ENCODE data around the gene PSMD13. TPM values are rescaled to one million over a fixed set of nuclear protein-coding genes. Genes with fewer than 3 reads are reported as not detected.

PSMD13 gene
- total RNA-seq, 1 experiment from 2014 or later: 179 TPM

DNA sequence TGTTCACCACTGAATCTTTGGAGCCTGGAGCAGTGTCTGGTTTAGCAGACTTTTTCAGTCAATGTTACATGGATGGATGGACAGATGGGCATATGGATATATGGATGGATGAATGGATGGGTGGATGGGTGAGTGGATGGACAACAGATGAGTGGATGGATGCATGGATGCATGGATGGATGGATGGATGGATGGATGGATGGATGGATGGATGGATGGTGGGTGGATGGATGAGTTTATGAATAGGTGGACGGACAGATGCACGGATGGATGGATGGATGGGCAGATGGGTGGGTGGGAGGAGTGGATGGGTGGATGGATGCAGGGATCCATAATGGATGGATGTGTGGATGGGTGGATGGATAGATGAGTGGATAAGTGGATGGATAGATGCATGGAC lies 19.0 kb downstream of the PSMD13 start:
- no peak overlapping the region for H3K9ac ChIP-seq (ENCODE audit: low read length)
- no peak for TF ChIP-seq POLR2AphosphoS5 (IDR thresholded peaks at IDR 0.05; ENCODE audit: low read depth, low read length)
- no peak for TF ChIP-seq JUND (IDR thresholded peaks at IDR 0.05)
- TF ChIP-seq, protein P1, sequence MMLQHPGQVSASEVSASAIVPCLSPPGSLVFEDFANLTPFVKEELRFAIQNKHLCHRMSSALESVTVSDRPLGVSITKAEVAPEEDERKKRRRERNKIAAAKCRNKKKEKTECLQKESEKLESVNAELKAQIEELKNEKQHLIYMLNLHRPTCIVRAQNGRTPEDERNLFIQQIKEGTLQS (IDR thresholded peaks at IDR 0.05): no peak
- TF ChIP-seq CBX3 (IDR thresholded peaks at IDR 0.05; ENCODE audit: low read depth): no peak
- no peak for TF ChIP-seq RAD21 (IDR thresholded peaks at IDR 0.05; ENCODE audit: low read depth)
- no peak for TF ChIP-seq SIN3A (IDR thresholded peaks at IDR 0.05; ENCODE audit: low read depth)
- no peak for ATAC-seq
- BruUV-seq (replicated peaks): no TSS peak
- H3K9me2 ChIP-seq (ENCODE audit: insufficient read depth): no peaks in the 10 kb centered on the region
- H3K27ac ChIP-seq (ENCODE audit: low read depth, low read length): no peak overlapping the region
- ChIA-PET POLR2A (no interaction called here), RAD21 (ENCODE audit: low non-redundant PET in 1 of 2, low total read pairs in 2 of 2, uncharacterized antibody in 2 of 2, unreplicated experiment in 2 of 2) (no interaction called here), CTCF (no interaction called here)
- no peaks in the 10 kb centered on the region for H3K4me1 ChIP-seq (ENCODE audit: control insufficient read depth in 1 of 2, insufficient read depth in 2 of 2, low read length in 2 of 2)
- H3K4me3 ChIP-seq (replicated peaks in 1 of 2; ENCODE audit: low read depth in 1 of 2, low read length in 2 of 2): no peak overlapping the region
- no peak for DNase-seq (ENCODE audit: low read depth, low spot score)
- H3K36me3 ChIP-seq (ENCODE audit: control insufficient read depth in 1 of 2, insufficient read depth in 2 of 2, low read length in 2 of 2): peaks cover 22 to 27% of the 10 kb centered on the region in 2 experiments; a peak in 3 of 4 replicates
- H3K4me2 ChIP-seq (ENCODE audit: low read length): no peak overlapping the region
- no peak overlapping the region for H2AFZ ChIP-seq (ENCODE audit: low read depth, low read length, poor library complexity, severe bottlenecking)
- intact Hi-C loops (cut with micrococcal nuclease): no loop called here
- H3K79me2 ChIP-seq (ENCODE audit: insufficient read depth, low read length): no peaks in the 10 kb centered on the region
- H3K27me3 ChIP-seq (ENCODE audit: insufficient read depth, low read length): no peaks in the 10 kb centered on the region
- H4K20me1 ChIP-seq (ENCODE audit: insufficient read depth): no peaks in the 10 kb centered on the region
- no peaks in the 10 kb centered on the region for H3K9me3 ChIP-seq (ENCODE audit: control insufficient read depth in 1 of 2, insufficient read depth in 1 of 2, low read depth in 1 of 2, low read length in 2 of 2)

DNA sequence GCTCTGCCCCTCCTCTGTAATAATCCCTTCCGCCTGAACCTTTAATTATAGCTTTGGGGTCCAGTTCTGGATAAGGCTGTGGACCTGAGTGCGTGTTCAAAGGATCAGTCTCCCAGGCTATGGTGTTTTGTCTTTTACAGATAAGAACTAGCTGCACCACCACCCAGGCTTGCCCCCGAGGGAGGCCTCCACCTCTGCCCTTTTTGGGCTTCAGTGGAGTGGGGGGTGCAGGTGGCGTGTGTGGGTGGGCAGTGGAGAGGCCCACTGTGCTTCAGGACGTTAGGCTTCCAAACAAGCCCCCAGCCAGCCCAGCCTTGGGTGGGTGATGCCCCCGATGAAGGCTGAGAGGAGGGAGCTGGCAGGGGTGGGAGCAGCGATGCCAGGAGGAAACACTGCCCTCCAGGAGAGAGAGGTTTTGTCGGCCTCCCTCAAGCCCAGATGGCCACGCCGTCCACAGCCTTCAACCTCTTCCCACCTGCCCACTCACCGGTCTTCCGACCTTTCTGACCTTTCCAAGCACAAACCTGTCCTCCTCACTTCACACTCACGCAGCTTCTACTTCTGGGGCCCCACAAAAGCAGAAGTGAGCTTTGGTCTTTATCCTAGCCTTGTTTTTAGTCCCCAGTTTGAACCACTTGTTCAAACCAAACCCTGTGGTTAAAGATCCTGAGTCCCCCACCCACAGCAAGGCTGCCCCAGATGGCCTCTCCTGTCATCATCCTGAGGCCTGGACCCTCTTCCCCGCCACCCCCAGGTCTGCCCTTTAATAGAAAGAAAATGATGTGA lies 20.4 kb downstream of the PSMD13 start:
- H3K27me3 ChIP-seq (ENCODE audit: insufficient read depth, low read length): no peaks in the 10 kb centered on the region
- no peaks in the 10 kb centered on the region for H3K4me1 ChIP-seq (ENCODE audit: control insufficient read depth in 1 of 2, insufficient read depth in 2 of 2, low read length in 2 of 2)
- TF ChIP-seq SRF (IDR thresholded peaks at IDR 0.05; ENCODE audit: low read depth) (no peak), EZH2 (IDR thresholded peaks at IDR 0.05) (no peak), POLR2A (IDR thresholded peaks at IDR 0.05; ENCODE audit: borderline replicate concordance, extremely low read depth, insufficient read depth, insufficient read length) (no peak), SP1 (IDR thresholded peaks at IDR 0.05; ENCODE audit: low read depth) (no peak), POLR2AphosphoS5 (IDR thresholded peaks at IDR 0.05; ENCODE audit: low read depth, low read length) (no peak), CEBPB (IDR thresholded peaks at IDR 0.05; ENCODE audit: low read depth) (no peak), SIN3A (IDR thresholded peaks at IDR 0.05; ENCODE audit: low read depth) (no peak), ZNF274 (IDR thresholded peaks at IDR 0.05; ENCODE audit: low read depth, low read length) (no peak), EGR1 (IDR thresholded peaks at IDR 0.05; ENCODE audit: low read depth) (no peak)
- TF ChIP-seq, protein P2, sequence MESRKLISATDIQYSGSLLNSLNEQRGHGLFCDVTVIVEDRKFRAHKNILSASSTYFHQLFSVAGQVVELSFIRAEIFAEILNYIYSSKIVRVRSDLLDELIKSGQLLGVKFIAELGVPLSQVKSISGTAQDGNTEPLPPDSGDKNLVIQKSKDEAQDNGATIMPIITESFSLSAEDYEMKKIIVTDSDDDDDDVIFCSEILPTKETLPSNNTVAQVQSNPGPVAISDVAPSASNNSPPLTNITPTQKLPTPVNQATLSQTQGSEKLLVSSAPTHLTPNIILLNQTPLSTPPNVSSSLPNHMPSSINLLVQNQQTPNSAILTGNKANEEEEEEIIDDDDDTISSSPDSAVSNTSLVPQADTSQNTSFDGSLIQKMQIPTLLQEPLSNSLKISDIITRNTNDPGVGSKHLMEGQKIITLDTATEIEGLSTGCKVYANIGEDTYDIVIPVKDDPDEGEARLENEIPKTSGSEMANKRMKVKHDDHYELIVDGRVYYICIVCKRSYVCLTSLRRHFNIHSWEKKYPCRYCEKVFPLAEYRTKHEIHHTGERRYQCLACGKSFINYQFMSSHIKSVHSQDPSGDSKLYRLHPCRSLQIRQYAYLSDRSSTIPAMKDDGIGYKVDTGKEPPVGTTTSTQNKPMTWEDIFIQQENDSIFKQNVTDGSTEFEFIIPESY (IDR thresholded peaks at IDR 0.05; ENCODE audit: extremely low read depth, insufficient replicate concordance, low read length): no peak
- TF ChIP-seq, protein P1 (IDR thresholded peaks at IDR 0.05): no peak
- TF ChIP-seq, protein P3, sequence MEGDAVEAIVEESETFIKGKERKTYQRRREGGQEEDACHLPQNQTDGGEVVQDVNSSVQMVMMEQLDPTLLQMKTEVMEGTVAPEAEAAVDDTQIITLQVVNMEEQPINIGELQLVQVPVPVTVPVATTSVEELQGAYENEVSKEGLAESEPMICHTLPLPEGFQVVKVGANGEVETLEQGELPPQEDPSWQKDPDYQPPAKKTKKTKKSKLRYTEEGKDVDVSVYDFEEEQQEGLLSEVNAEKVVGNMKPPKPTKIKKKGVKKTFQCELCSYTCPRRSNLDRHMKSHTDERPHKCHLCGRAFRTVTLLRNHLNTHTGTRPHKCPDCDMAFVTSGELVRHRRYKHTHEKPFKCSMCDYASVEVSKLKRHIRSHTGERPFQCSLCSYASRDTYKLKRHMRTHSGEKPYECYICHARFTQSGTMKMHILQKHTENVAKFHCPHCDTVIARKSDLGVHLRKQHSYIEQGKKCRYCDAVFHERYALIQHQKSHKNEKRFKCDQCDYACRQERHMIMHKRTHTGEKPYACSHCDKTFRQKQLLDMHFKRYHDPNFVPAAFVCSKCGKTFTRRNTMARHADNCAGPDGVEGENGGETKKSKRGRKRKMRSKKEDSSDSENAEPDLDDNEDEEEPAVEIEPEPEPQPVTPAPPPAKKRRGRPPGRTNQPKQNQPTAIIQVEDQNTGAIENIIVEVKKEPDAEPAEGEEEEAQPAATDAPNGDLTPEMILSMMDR (IDR thresholded peaks at IDR 0.05 in 2 of 3, conservative IDR thresholded peaks at IDR 0.05 in 1 of 3; ENCODE audit: borderline replicate concordance in 1 of 3, insufficient read depth in 1 of 3, low read depth in 2 of 3, low read length in 2 of 3): no peak
- no peak for DNase-seq (ENCODE audit: low read depth, low spot score)
- H3K4me3 ChIP-seq (replicated peaks in 1 of 2; ENCODE audit: low read depth in 1 of 2, low read length in 2 of 2): no peak overlapping the region
- no peak overlapping the region for H2AFZ ChIP-seq (ENCODE audit: low read depth, low read length, poor library complexity, severe bottlenecking)
- no peaks in the 10 kb centered on the region for H4K20me1 ChIP-seq (ENCODE audit: insufficient read depth)
- H3K4me2 ChIP-seq (ENCODE audit: low read length): no peak overlapping the region
- intact Hi-C loops (cut with micrococcal nuclease): no loop called here
- no peaks in the 10 kb centered on the region for H3K79me2 ChIP-seq (ENCODE audit: insufficient read depth, low read length)
- POLR2A ChIA-PET: no interaction called here
- ATAC-seq: no peak
- H3K9me2 ChIP-seq (ENCODE audit: insufficient read depth): no peaks in the 10 kb centered on the region
- RAD21 ChIA-PET (ENCODE audit: low non-redundant PET in 1 of 2, low total read pairs in 2 of 2, uncharacterized antibody in 2 of 2, unreplicated experiment in 2 of 2): no interaction called here
- H3K9me3 ChIP-seq (ENCODE audit: control insufficient read depth in 1 of 2, insufficient read depth in 1 of 2, low read depth in 1 of 2, low read length in 2 of 2): no peaks in the 10 kb centered on the region
- peaks cover 10 to 15% of the 10 kb centered on the region in 2 experiments; a peak in 3 of 4 replicates for H3K36me3 ChIP-seq (ENCODE audit: control insufficient read depth in 1 of 2, insufficient read depth in 2 of 2, low read length in 2 of 2)
- BruUV-seq (replicated peaks): no TSS peak
- no peak overlapping the region for H3K9ac ChIP-seq (ENCODE audit: low read length)
- CTCF ChIA-PET: no interaction called here
- no peak overlapping the region for H3K27ac ChIP-seq (ENCODE audit: low read depth, low read length)

Measured in HCT116 (cell line).